H9 (cell line): Measurements from ENCODE around the gene NDUFA5. TPM values are rescaled to one million over a fixed set of nuclear protein-coding genes. Genes with fewer than 3 reads are reported as not detected.

ENCODE experiments used
- DNase-seq: peaks from one replicate; pipeline ENCODE4 v3.0.0-alpha.2; 2017
- H2AFZ ChIP-seq: one replicate; pipeline ENCODE4 v1.6.1; 2013; ENCODE audit warnings: mild to moderate bottlenecking, low read length, control low read depth, moderate library complexity
- H2AK5ac ChIP-seq: 2 replicates; pipeline ENCODE4 v1.6.1; 2013; ENCODE audit warnings: low read length, control low read depth, mixed read lengths; ENCODE audit not compliant: insufficient read length
- H2BK120ac ChIP-seq: one replicate; pipeline ENCODE4 v1.6.1; 2013; ENCODE audit warnings: low read depth, mild to moderate bottlenecking, low read length, control low read depth, inconsistent platforms; ENCODE audit not compliant: poor library complexity, severe bottlenecking
- H2BK12ac ChIP-seq: 2 replicates; pipeline ENCODE4 v1.6.1; 2013; ENCODE audit warnings: low read length, control low read depth, mixed read lengths, low read depth; ENCODE audit not compliant: insufficient read length
- H2BK15ac ChIP-seq: 2 replicates; pipeline ENCODE4 v1.6.1; 2013; ENCODE audit warnings: low read depth, low read length, control low read depth
- H2BK20ac ChIP-seq: one replicate; pipeline ENCODE4 v1.6.1; 2013; ENCODE audit warnings: low read depth, mild to moderate bottlenecking, low read length, control low read depth, inconsistent platforms; ENCODE audit not compliant: poor library complexity, severe bottlenecking
- H2BK5ac ChIP-seq: 2 replicates; pipeline ENCODE4 v1.6.1; 2013; ENCODE audit warnings: low read length, control low read depth, mixed read lengths; ENCODE audit not compliant: insufficient read length
- H3K14ac ChIP-seq: 2 replicates; pipeline ENCODE4 v1.6.1; 2013; ENCODE audit warnings: low read length, control low read depth; ENCODE audit not compliant: insufficient read depth
- H3K18ac ChIP-seq: 2 replicates; pipeline ENCODE4 v1.6.1; 2013; ENCODE audit warnings: low read depth, mild to moderate bottlenecking, mixed read lengths, low read length, control low read depth; ENCODE audit not compliant: insufficient read length
- H3K23ac ChIP-seq: 2 replicates; pipeline ENCODE4 v1.6.1; 2013; ENCODE audit warnings: low read length, control low read depth, mixed read lengths, low read depth; ENCODE audit not compliant: insufficient read length
- H3K23me2 ChIP-seq: 2 replicates; pipeline ENCODE4 v1.6.1; 2013; ENCODE audit warnings: low read depth, mild to moderate bottlenecking, mixed read lengths, low read length, control low read depth; ENCODE audit not compliant: insufficient read length, poor library complexity, severe bottlenecking
- H3K27ac ChIP-seq: 2 replicates; pipeline ENCODE4 v1.5.1; 2013; ENCODE audit warnings: low read length, control low read depth, mixed read lengths, low read depth; ENCODE audit not compliant: insufficient read length
- H3K27me3 ChIP-seq: 2 replicates; pipeline ENCODE4 v1.6.1; 2013; ENCODE audit warnings: low read length, control low read depth, inconsistent platforms; ENCODE audit not compliant: insufficient read depth
- H3K4ac ChIP-seq: 2 replicates; pipeline ENCODE4 v1.6.1; 2013; ENCODE audit warnings: low read depth, mild to moderate bottlenecking, control low read depth, inconsistent platforms, low read length, moderate library complexity
- H3K4me1 ChIP-seq: 2 replicates; pipeline ENCODE4 v1.6.1; 2013; ENCODE audit warnings: low read length, control low read depth, inconsistent platforms; ENCODE audit not compliant: insufficient read depth
- H3K4me2 ChIP-seq: 2 replicates; pipeline ENCODE4 v1.6.1; 2013; ENCODE audit warnings: low read length, control low read depth, mixed read lengths; ENCODE audit not compliant: insufficient read length, insufficient read depth
- H3K56ac ChIP-seq: 2 replicates; pipeline ENCODE4 v1.6.1; 2013; ENCODE audit warnings: low read depth, mild to moderate bottlenecking, mixed read lengths, low read length, control low read depth; ENCODE audit not compliant: insufficient read length
- H3K79me1 ChIP-seq: 2 replicates; pipeline ENCODE4 v1.6.1; 2013; ENCODE audit warnings: low read depth, mild to moderate bottlenecking, moderate library complexity, low read length, control low read depth, inconsistent platforms; ENCODE audit not compliant: insufficient read depth, poor library complexity, severe bottlenecking
- H3K79me2 ChIP-seq: 2 replicates; pipeline ENCODE4 v1.6.1; 2013; ENCODE audit warnings: low read length, control low read depth, inconsistent platforms; ENCODE audit not compliant: insufficient read depth
- H3K9ac ChIP-seq: 2 replicates; pipeline ENCODE4 v1.6.1; 2013; ENCODE audit warnings: low read length, control low read depth, mixed read lengths; ENCODE audit not compliant: insufficient read length; ENCODE audit errors: extremely low read depth
- H3K9me3 ChIP-seq: one replicate; pipeline ENCODE4 v1.6.1; 2013; ENCODE audit warnings: low read depth, low read length, inconsistent platforms; ENCODE audit not compliant: control insufficient read depth
- H3T11ph ChIP-seq: one replicate; pipeline ENCODE4 v1.6.1; 2013; ENCODE audit warnings: mild to moderate bottlenecking, low read length, control low read depth, inconsistent platforms
- H4K20me1 ChIP-seq: one replicate; pipeline ENCODE4 v1.6.1; 2013; ENCODE audit not compliant: control insufficient read depth, insufficient read length, insufficient read depth
- H4K5ac ChIP-seq: 2 replicates; pipeline ENCODE4 v1.6.1; 2013; ENCODE audit warnings: low read depth, mild to moderate bottlenecking, mixed read lengths, low read length, control low read depth; ENCODE audit not compliant: insufficient read length
- H4K8ac ChIP-seq: replicated peaks from 2 replicates; pipeline ENCODE4 v1.6.1; 2013; ENCODE audit warnings: low read length, control low read depth, mixed read lengths, low read depth; ENCODE audit not compliant: insufficient read length
- H4K91ac ChIP-seq: 2 replicates; pipeline ENCODE4 v1.6.1; 2013; ENCODE audit warnings: low read depth, mild to moderate bottlenecking, moderate library complexity, mixed read lengths, low read length, control low read depth; ENCODE audit not compliant: insufficient read length
- H3K27ac Mint-ChIP-seq, 3 experiments: 2 replicates in 2 of 3; 3 replicates in 1 of 3; pipeline ENCODE4 v1.8.0; 2020 to 2021; ENCODE audit warnings: mixed read lengths in 3 of 3, mild to moderate bottlenecking in 1 of 3, moderate library complexity in 1 of 3
- H3K27me3 Mint-ChIP-seq: 2 replicates; pipeline ENCODE4 v1.8.0; 2021; ENCODE audit warnings: low read depth, mild to moderate bottlenecking, moderate library complexity, mixed read lengths
- H3K36me3 Mint-ChIP-seq, 3 experiments: 2 replicates in 2 of 3; 3 replicates in 1 of 3; pipeline ENCODE4 v1.8.0; 2020 to 2021; ENCODE audit warnings: low read depth in 3 of 3, mixed read lengths in 3 of 3; ENCODE audit not compliant: insufficient read depth in 1 of 3
- H3K4me1 Mint-ChIP-seq, 2 experiments: 2 replicates each; pipeline ENCODE4 v1.8.0; 2020; ENCODE audit warnings: mixed read lengths in 2 of 2
- H3K4me3 Mint-ChIP-seq, 2 experiments: 2 replicates in 1 of 2; 3 replicates in 1 of 2; pipeline ENCODE4 v1.8.0; 2020 to 2021; ENCODE audit warnings: mild to moderate bottlenecking in 2 of 2, mixed read lengths in 2 of 2, moderate library complexity in 1 of 2
- H3K9me3 Mint-ChIP-seq, 2 experiments: 2 replicates in 1 of 2; 3 replicates in 1 of 2; pipeline ENCODE4 v1.8.0; 2020; ENCODE audit warnings: mild to moderate bottlenecking in 2 of 2, mixed read lengths in 2 of 2, moderate library complexity in 1 of 2
- WGBS: extraction: QIAGEN DNeasy Blood & Tissue Kit; methylation state at CpG from one replicate; pipeline ENCODE4 v1.1.7; 2013; ENCODE audit warnings: missing lambda C conversion rate, low lambda C conversion rate, mixed read lengths; ENCODE audit not compliant: insufficient read length; ENCODE audit errors: extremely low coverage; 5-methylcytosine and 5-hydroxymethylcytosine counted together
- total RNA-seq: library from RNA; stranded (reverse); gene quantifications from 2 replicates; pipeline ENCODE4 v1.2.1, GENCODE V29; 2021
- TF ChIP-seq, protein P1 (sequence below): fragments of 200-600 bp; sonication (generic); conservative IDR thresholded peaks from 3 replicates; pipeline ENCODE4 v1.8.0; 2021; ENCODE audit warnings: antibody characterized with exemption, mild to moderate bottlenecking

Gene NDUFA5
- total RNA-seq, 1 experiment from 2014 or later, result 76.5 TPM

- H4K91ac ChIP-seq, result no peak overlapping the region
- no peaks in the 10 kb centered on the region for H3K79me2 ChIP-seq
- no peak overlapping the region for H3K27ac Mint-ChIP-seq
- no peak overlapping the region for H3K14ac ChIP-seq
- H4K5ac ChIP-seq, result no peak overlapping the region
- no peak overlapping the region for H2BK120ac ChIP-seq
- TF ChIP-seq, protein P1, sequence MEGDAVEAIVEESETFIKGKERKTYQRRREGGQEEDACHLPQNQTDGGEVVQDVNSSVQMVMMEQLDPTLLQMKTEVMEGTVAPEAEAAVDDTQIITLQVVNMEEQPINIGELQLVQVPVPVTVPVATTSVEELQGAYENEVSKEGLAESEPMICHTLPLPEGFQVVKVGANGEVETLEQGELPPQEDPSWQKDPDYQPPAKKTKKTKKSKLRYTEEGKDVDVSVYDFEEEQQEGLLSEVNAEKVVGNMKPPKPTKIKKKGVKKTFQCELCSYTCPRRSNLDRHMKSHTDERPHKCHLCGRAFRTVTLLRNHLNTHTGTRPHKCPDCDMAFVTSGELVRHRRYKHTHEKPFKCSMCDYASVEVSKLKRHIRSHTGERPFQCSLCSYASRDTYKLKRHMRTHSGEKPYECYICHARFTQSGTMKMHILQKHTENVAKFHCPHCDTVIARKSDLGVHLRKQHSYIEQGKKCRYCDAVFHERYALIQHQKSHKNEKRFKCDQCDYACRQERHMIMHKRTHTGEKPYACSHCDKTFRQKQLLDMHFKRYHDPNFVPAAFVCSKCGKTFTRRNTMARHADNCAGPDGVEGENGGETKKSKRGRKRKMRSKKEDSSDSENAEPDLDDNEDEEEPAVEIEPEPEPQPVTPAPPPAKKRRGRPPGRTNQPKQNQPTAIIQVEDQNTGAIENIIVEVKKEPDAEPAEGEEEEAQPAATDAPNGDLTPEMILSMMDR, result no peak
- H2BK15ac ChIP-seq, result no peak overlapping the region
- H3K27ac ChIP-seq, result no peak overlapping the region
- H3K4me3 Mint-ChIP-seq, result no peak overlapping the region
- H3K9me3 ChIP-seq, result no peaks in the 10 kb centered on the region
- peaks cover 2% of the 10 kb centered on the region; the same call in 1 of the 2 replicates for H3K27me3 Mint-ChIP-seq
- H3K23ac ChIP-seq, result no peak overlapping the region
- no peak for DNase-seq
- H2AFZ ChIP-seq, result no peak overlapping the region
- no peaks in the 10 kb centered on the region for H3K36me3 Mint-ChIP-seq
- no peaks in the 10 kb centered on the region for H3K27me3 ChIP-seq
- no peaks in the 10 kb centered on the region for H3K4me1 ChIP-seq
- H2BK5ac ChIP-seq, result no peak overlapping the region
- H2BK20ac ChIP-seq, result no peak overlapping the region
- H4K8ac ChIP-seq, result no peak overlapping the region
- H3K79me1 ChIP-seq, result no peaks in the 10 kb centered on the region
- peaks cover 0 to 3% of the 10 kb centered on the region in 2 experiments; a peak in 1 of 4 replicates for H3K4me1 Mint-ChIP-seq
- H3K4me2 ChIP-seq, result no peak overlapping the region
- H3K4ac ChIP-seq, result no peak overlapping the region
- H3K18ac ChIP-seq, result no peak overlapping the region
- H2BK12ac ChIP-seq, result no peak overlapping the region
- H3K23me2 ChIP-seq, result no peaks in the 10 kb centered on the region
- no peak overlapping the region for H3K9ac ChIP-seq
- H3T11ph ChIP-seq, result no peak overlapping the region
- WGBS, result no CpG with 5 or more reads among the region's 2 CpGs
- H2AK5ac ChIP-seq, result no peak overlapping the region
- no peaks in the 10 kb centered on the region for H3K9me3 Mint-ChIP-seq
- no peaks in the 10 kb centered on the region for H4K20me1 ChIP-seq
- no peak overlapping the region for H3K56ac ChIP-seq
These were observed 30.8 kb upstream of the NDUFA5 start for GRCh38 chr7:123588376-123588775.
